MCF 10A (cell line): ENCODE measurements around the gene FABP1. TPM values are rescaled to one million over a fixed set of nuclear protein-coding genes. Genes with fewer than 3 reads are reported as not detected.

Experiments
- BruUV-seq: library from RNA; stranded (reverse); fragments of 400-500 nt; replicated peaks from 2 replicates; lab custom pipeline; 2021; lab: Mats Ljungman, UMichigan
- CTCF ChIA-PET: fragments of 300-600 bp; sonication (Branson Sonifier 250); formaldehyde crosslinking; extraction: SDS; loops from one replicate; lab custom pipeline; 2021; ENCODE audit warnings: antibody characterized with exemption, inconsistent platforms; lab: Yijun Ruan, JAX
- POLR2A ChIA-PET: fragments of 300-600, 350-650 bp; sonication (Branson Sonifier 250); formaldehyde crosslinking; extraction: SDS; loops from one replicate; lab custom pipeline; 2020; ENCODE audit warnings: antibody characterized with exemption, inconsistent platforms; lab: Yijun Ruan, JAX
- DNase-seq: peaks from one replicate; pipeline ENCODE4 v3.0.0-alpha.2; 2018; ENCODE audit not compliant: unreplicated experiment
- H3K27ac Mint-ChIP-seq: one replicate; pipeline ENCODE4 v1.8.0; 2022; ENCODE audit warnings: mild to moderate bottlenecking, low read depth, mixed read lengths; ENCODE audit not compliant: unreplicated experiment
- H3K27me3 Mint-ChIP-seq: one replicate; pipeline ENCODE4 v1.8.0; 2022; ENCODE audit warnings: mixed read lengths; ENCODE audit not compliant: insufficient read depth, unreplicated experiment
- H3K36me3 Mint-ChIP-seq: one replicate; pipeline ENCODE4 v1.8.0; 2022; ENCODE audit warnings: mild to moderate bottlenecking, moderate library complexity, mixed read lengths; ENCODE audit not compliant: insufficient read depth, unreplicated experiment
- H3K4me1 Mint-ChIP-seq: one replicate; pipeline ENCODE4 v1.8.0; 2022; ENCODE audit warnings: mixed read lengths; ENCODE audit not compliant: insufficient read depth, unreplicated experiment
- H3K4me3 Mint-ChIP-seq: one replicate; pipeline ENCODE4 v1.8.0; 2022; ENCODE audit warnings: mild to moderate bottlenecking, moderate library complexity, mixed read lengths; ENCODE audit not compliant: unreplicated experiment
- H3K9me3 Mint-ChIP-seq: one replicate; pipeline ENCODE4 v1.8.0; 2022; ENCODE audit warnings: mixed read lengths; ENCODE audit not compliant: unreplicated experiment
- intact Hi-C: fragments of 100-400 bp; cut with micrococcal nuclease; formaldehyde crosslinking; loops from 2 replicates; pipeline ENCODE4 v1.14.1; 2022
- total RNA-seq: library from RNA; stranded (reverse); gene quantifications from 2 replicates; pipeline ENCODE4 v1.2.3, GENCODE V29; 2022
- TF ChIP-seq, protein P1 (sequence below): fragments of 200-600 bp; IDR thresholded peaks from one replicate; pipeline ENCODE4 v1.8.0; 2022; ENCODE audit warnings: antibody characterized with exemption, mild to moderate bottlenecking; ENCODE audit not compliant: unreplicated experiment

Gene FABP1
- total RNA-seq, 1 experiment from 2014 or later = not detected

DNA sequence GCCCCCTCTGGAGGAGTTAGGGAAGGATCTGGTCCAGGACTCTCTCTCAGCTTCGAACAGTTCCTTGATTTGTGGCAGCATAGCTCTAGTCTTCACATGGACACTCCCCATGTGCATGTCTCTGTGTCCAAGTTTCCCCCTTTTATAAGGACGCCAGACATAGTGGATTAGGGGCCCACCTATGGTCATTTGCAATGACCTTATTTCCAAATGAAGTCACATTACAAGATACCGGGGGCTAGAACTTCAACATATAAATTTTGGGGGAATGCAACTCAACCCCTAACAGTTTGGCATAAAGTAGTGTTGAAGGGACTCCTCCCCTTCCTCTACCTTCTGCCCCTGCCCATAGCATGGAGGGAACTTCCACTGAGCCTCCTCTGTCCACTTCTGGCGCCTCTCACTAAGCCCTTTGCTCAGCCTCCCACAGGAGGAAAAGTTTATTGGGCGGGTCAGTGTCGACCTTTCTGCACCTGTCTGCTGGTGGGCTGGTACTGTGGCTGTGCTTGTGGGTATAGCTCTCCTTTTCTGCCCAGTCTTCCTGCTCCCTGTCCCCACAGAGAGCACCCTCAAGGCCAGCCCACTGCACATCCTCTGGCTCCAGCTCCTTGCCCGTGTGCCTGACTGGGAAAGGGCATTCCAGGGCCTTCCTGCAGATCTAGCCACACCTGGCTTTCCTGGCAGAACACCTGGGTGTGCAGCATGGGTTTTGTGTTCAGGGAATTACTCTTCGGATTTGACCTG is 5.5 kb downstream of the FABP1 start:
- BruUV-seq = no TSS peak
- POLR2A ChIA-PET = no interaction called here
- Mint-ChIP-seq H3K4me3 (no peak overlapping the region), H3K27me3 (peaks cover 42% of the 10 kb centered on the region), H3K36me3 (no peaks in the 10 kb centered on the region), H3K4me1 (no peaks in the 10 kb centered on the region), H3K27ac (no peak overlapping the region), H3K9me3 (no peaks in the 10 kb centered on the region)
- TF ChIP-seq, protein P1, sequence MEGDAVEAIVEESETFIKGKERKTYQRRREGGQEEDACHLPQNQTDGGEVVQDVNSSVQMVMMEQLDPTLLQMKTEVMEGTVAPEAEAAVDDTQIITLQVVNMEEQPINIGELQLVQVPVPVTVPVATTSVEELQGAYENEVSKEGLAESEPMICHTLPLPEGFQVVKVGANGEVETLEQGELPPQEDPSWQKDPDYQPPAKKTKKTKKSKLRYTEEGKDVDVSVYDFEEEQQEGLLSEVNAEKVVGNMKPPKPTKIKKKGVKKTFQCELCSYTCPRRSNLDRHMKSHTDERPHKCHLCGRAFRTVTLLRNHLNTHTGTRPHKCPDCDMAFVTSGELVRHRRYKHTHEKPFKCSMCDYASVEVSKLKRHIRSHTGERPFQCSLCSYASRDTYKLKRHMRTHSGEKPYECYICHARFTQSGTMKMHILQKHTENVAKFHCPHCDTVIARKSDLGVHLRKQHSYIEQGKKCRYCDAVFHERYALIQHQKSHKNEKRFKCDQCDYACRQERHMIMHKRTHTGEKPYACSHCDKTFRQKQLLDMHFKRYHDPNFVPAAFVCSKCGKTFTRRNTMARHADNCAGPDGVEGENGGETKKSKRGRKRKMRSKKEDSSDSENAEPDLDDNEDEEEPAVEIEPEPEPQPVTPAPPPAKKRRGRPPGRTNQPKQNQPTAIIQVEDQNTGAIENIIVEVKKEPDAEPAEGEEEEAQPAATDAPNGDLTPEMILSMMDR = no peak
- DNase-seq = no peak
- CTCF ChIA-PET = interaction anchor here (1.1 kb wide), 1 partner anchor 9 kb away, joined by 3 read pairs; no protein-coding TSS in a partner anchor
- intact Hi-C loops = no loop called here

DNA sequence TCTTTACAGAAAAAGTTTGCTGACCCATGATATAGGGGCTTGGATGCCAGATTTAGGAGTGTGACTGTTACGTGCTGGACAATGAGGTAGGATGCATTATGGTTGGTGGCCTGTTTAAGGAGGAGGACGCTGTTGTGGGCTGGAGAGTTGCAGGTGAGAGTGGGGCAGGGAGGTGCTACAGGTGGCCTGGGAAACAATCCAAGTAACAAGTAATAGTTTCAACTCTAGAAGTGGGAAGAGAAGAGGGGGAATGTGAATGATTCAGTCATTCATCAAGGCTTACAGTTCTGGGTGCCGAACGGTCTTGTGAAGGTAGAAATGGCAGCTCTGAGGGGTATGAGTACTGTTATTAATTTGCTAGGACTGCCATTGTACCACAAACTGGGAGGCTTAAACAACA is 6.2 kb downstream of the FABP1 start:
- intact Hi-C loops = no loop called here
- Mint-ChIP-seq H3K27me3 (peaks cover 42% of the 10 kb centered on the region), H3K9me3 (no peaks in the 10 kb centered on the region), H3K4me3 (no peak overlapping the region), H3K4me1 (no peaks in the 10 kb centered on the region), H3K36me3 (no peaks in the 10 kb centered on the region), H3K27ac (no peak overlapping the region)
- POLR2A ChIA-PET = no interaction called here
- no TSS peak for BruUV-seq
- DNase-seq = no peak
- TF ChIP-seq, protein P1 = no peak
- CTCF ChIA-PET = no interaction called here

DNA sequence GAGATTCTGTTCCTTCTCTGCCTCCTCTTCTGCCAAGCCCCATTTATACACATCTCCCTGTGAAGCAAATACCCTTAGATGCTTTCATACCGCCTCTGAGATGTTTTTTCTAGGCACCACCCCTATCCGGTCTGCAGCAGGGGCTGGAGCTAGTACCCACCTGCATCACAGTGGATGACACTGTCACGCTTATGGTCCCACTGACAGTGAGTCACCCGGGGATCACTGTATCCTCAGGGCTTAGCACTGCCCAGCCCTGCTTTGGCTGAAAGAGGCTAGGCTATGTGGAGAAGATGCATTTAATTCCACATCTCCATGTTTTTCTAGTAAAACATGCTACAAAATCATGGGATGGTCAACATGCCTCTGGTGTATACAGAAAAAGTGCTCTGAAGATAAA is 9.9 kb downstream of the FABP1 start:
- Mint-ChIP-seq H3K36me3 (no peaks in the 10 kb centered on the region), H3K9me3 (no peaks in the 10 kb centered on the region), H3K4me1 (no peaks in the 10 kb centered on the region), H3K27me3 (peaks cover 41% of the 10 kb centered on the region), H3K27ac (no peak overlapping the region), H3K4me3 (no peak overlapping the region)
- intact Hi-C loops = no loop called here
- BruUV-seq = no TSS peak
- ChIA-PET POLR2A (no interaction called here), CTCF (interaction anchor here (1.1 kb wide), 1 partner anchor 58 kb away, joined by 4 read pairs; no protein-coding TSS in a partner anchor)
- TF ChIP-seq, protein P1 = no peak
- DNase-seq = no peak

- no peak for DNase-seq
- H3K27me3 Mint-ChIP-seq = peaks cover 37% of the 10 kb centered on the region
- no peaks in the 10 kb centered on the region for H3K9me3 Mint-ChIP-seq
- CTCF ChIA-PET = interaction anchor here (0.6 to 2.1 kb wide), 3 partner anchors 20 to 818 kb away, joined by 3 to 5 read pairs (median 4); no protein-coding TSS in a partner anchor
- H3K4me3 Mint-ChIP-seq = no peak overlapping the region
- no peak overlapping the region for H3K27ac Mint-ChIP-seq
- H3K36me3 Mint-ChIP-seq = no peaks in the 10 kb centered on the region
- TF ChIP-seq, protein P1 = no peak
- no peaks in the 10 kb centered on the region for H3K4me1 Mint-ChIP-seq
- POLR2A ChIA-PET = no interaction called here
- no TSS peak for BruUV-seq
- intact Hi-C loops = no loop called here
These were observed 11.0 kb downstream of the FABP1 start for GRCh38 chr2:88116669-88117432.
